Ovary (tissue), 9 donors: ENCODE measurements around the gene VSTM2B. TPM values are rescaled to one million over a fixed set of nuclear protein-coding genes. Genes with fewer than 3 reads are reported as not detected.

ENCODE experiments used
- DNase-seq, 5 donors: peaks; one replicate each; pipeline ENCODE4 v3.0.0-alpha.2; 2019 to 2020
- H3K27ac ChIP-seq, 2 donors: fragments of 200-600 bp; one replicate each; pipeline versions ENCODE4 v1.5.1 to v1.8.0; 2019 to 2022
- H3K27me3 ChIP-seq: fragments of 200-600 bp; one replicate; pipeline ENCODE4 v1.8.0; 2022
- H3K36me3 ChIP-seq: fragments of 200-600 bp; sonication (generic); one replicate; pipeline ENCODE4 v1.5.1; 2019
- H3K4me1 ChIP-seq: one replicate; pipeline ENCODE4 v1.8.1; 2013; ENCODE audit warnings: mild to moderate bottlenecking, moderate library complexity; ENCODE audit not compliant: insufficient read depth
- H3K4me3 ChIP-seq: fragments of 200-600 bp; sonication (generic); one replicate; pipeline ENCODE4 v1.5.1; 2017
- H3K9me3 ChIP-seq, 2 donors: fragments of 200-600 bp in 1 of 2; sonication (generic) in 1 of 2; one replicate each; pipeline versions ENCODE4 v1.5.1 to v1.8.1; 2013 to 2019; ENCODE audit warnings: mild to moderate bottlenecking in 1 of 2, moderate library complexity in 1 of 2
- CTCF ChIP-seq, 3 donors: fragments of 450-650 bp in 2 of 3; fragments of 200-600 bp in 1 of 3; IDR thresholded peaks; one replicate each; pipeline versions ENCODE4 v1.5.1 to v1.8.0; 2016 to 2022; ENCODE audit warnings: antibody characterized with exemption in 3 of 3, mild to moderate bottlenecking in 1 of 3
- EP300 ChIP-seq: sonication (generic); formaldehyde crosslinking; IDR thresholded peaks from one replicate; pipeline ENCODE4 v1.6.1; 2017; ENCODE audit warnings: antibody characterized with exemption
- POLR2A ChIP-seq: fragments of 450-650 bp; IDR thresholded peaks from one replicate; pipeline ENCODE4 v1.6.1; 2017; ENCODE audit warnings: antibody characterized with exemption, mild to moderate bottlenecking, moderate library complexity
- WGBS, 3 donors: extraction: QIAGEN DNeasy Blood & Tissue Kit in 1 of 3; methylation state at CpG; one replicate each; pipeline versions ENCODE4 v1.1.5 to v1.1.7; 2013 to 2017; 5-methylcytosine and 5-hydroxymethylcytosine counted together
- intact Hi-C, 4 donors: fragments of 100-400 bp; cut with DNase I; formaldehyde crosslinking; loops; one replicate each; pipeline versions ENCODE4 v1.11.0 to v1.15.1; 2022 to 2023
- polyA plus RNA-seq, 2 donors: library from polyadenylated mRNA; stranded (reverse); fragments of 200-250 nt in 1 of 2; fragments of 350-450 nt in 1 of 2; fragmentation: Illumina TruSeq in 1 of 2; extraction: RNeasy Lipid Tissue Mini Kit (QIAGEN cat#74804) in 1 of 2; gene quantifications; one replicate each; pipeline ENCODE4 v1.2.3, GENCODE V29; 2013 to 2014
- total RNA-seq, 7 donors: library from RNA; depleted of rRNA in 2 of 7; stranded (reverse); fragments of >200 nt in 2 of 7; fragmentation: NEBNext Ultra II Directional in 3 of 7; extraction: Animal tissue kit (Norgen Biotek cat#: 25700) in 3 of 7; gene quantifications; one replicate each; pipeline versions ENCODE4 v1.1.0 to v1.2.4, GENCODE V29; 2016 to 2023
- donor health status: DM: no; HTN: no; CAD: no; lungs with moderate emphysema.
- donor health status: DM: no; HTN: no; CAD: no.
- donor health status: Bipolar disorder and iron deficiency.
- donor health status: DM: yes; HTN: yes; CAD: no.
- donor health status: DM: no; HTN: no; CAD: no.
- donor health status: DM: yes; HTN: yes; CAD: no.

VSTM2B gene
- total and polyA plus RNA-seq, 9 donors = 0.13 TPM; not detected in 8

- H3K4me3 ChIP-seq = no peak overlapping the region
- no peaks in the 10 kb centered on the region for H3K9me3 ChIP-seq
- intact Hi-C loops = no loop called here
- H3K36me3 ChIP-seq = no peaks in the 10 kb centered on the region
- peak in 1 of 5 donors; percentile 13 for DNase-seq
- 82 to 88% (median 85%) methylated on average over 18 of the region's 18 CpGs for whole genome bisulfite sequencing, 3 donors
- no peaks in the 10 kb centered on the region for H3K4me1 ChIP-seq
- H3K27me3 ChIP-seq = no peaks in the 10 kb centered on the region
- TF ChIP-seq CTCF (IDR thresholded peaks at IDR 0.05) (no peak), EP300 (no peak), POLR2A (no peak)
- H3K27ac ChIP-seq = no peak overlapping the region
These were observed 23.8 kb upstream of the VSTM2B start for GRCh38 chr19:29501816-29502580.

GRCh38 chr19:29502581-29502850, 23.3 kb upstream of the VSTM2B start:
- 84 to 88% (median 84%) methylated on average over 3 of the region's 3 CpGs for WGBS, 3 donors
- no peaks in the 10 kb centered on the region for H3K9me3 ChIP-seq
- TF ChIP-seq CTCF (IDR thresholded peaks at IDR 0.05) (no peak), POLR2A (no peak), EP300 (no peak)

GRCh38 chr19:29503140-29503758, 22.5 kb upstream of the VSTM2B start:
- TF ChIP-seq POLR2A = no peak
- no peak for TF ChIP-seq CTCF (IDR thresholded peaks at IDR 0.05)
- TF ChIP-seq EP300 = no peak
- DNase-seq = no peak
- Histone ChIP-seq H3K4me1 (no peaks in the 10 kb centered on the region), H3K27me3 (no peaks in the 10 kb centered on the region), H3K27ac (no peak overlapping the region), H3K36me3 (no peaks in the 10 kb centered on the region), H3K9me3 (no peaks in the 10 kb centered on the region), H3K4me3 (no peak overlapping the region)
- intact Hi-C loops = no loop called here
- WGBS, 3 donors = 66 to 71% (median 67%) methylated on average over 12 of the region's 12 CpGs

More at GRCh38 chr19:29502581-29502850, 23.3 kb upstream of the VSTM2B start:
- H3K27ac ChIP-seq = no peak overlapping the region
- no peak for DNase-seq
- no peak overlapping the region for H3K4me3 ChIP-seq
- no peaks in the 10 kb centered on the region for H3K4me1 ChIP-seq
- intact Hi-C loops = no loop called here
- no peaks in the 10 kb centered on the region for H3K36me3 ChIP-seq
- no peaks in the 10 kb centered on the region for H3K27me3 ChIP-seq

- no peaks in the 10 kb centered on the region for H3K4me1 ChIP-seq
- H3K36me3 ChIP-seq = no peaks in the 10 kb centered on the region
- no peaks in the 10 kb centered on the region for H3K9me3 ChIP-seq
- no peak overlapping the region for H3K4me3 ChIP-seq
- DNase-seq = no peak
- H3K27me3 ChIP-seq = no peaks in the 10 kb centered on the region
- WGBS, 3 donors = 81 to 89% (median 87%) methylated on average over 10 of the region's 10 CpGs
- intact Hi-C loops = no loop called here
- TF ChIP-seq CTCF (IDR thresholded peaks at IDR 0.05) (no peak), EP300 (no peak), POLR2A (no peak)
- H3K27ac ChIP-seq = no peak overlapping the region
These were observed 22.0 kb upstream of the VSTM2B start for GRCh38 chr19:29503785-29504184.
